GM12872 (cell line): Measurements from ENCODE around the gene FCN2.

ENCODE experiments used
- CTCF ChIP-seq: IDR thresholded peaks from 3 replicates; pipeline ENCODE4 v1.5.1; 2011; ENCODE audit warnings: low read depth, mild to moderate bottlenecking, low read length, moderate library complexity; ENCODE audit not compliant: insufficient read depth

The FCN2 gene

GRCh38 chr9:134897584-134898170, 17.1 kb downstream of the FCN2 start:
- no peak for TF ChIP-seq CTCF

GRCh38 chr9:134898319-134898718, 17.7 kb downstream of the FCN2 start:
- no peak for TF ChIP-seq CTCF

- no peak for TF ChIP-seq CTCF
These were observed 18.6 kb downstream of the FCN2 start for GRCh38 chr9:134899168-134899567.

- TF ChIP-seq CTCF: no peak
These were observed 19.2 kb downstream of the FCN2 start for GRCh38 chr9:134899818-134900217.

- TF ChIP-seq CTCF: no peak
These were observed 22.3 kb downstream of the FCN2 start for GRCh38 chr9:134902936-134903335.

GRCh38 chr9:134908524-134909309, 28.1 kb downstream of the FCN2 start:
- no peak for TF ChIP-seq CTCF

- no peak for TF ChIP-seq CTCF
These were observed 29.2 kb downstream of the FCN2 start for GRCh38 chr9:134909511-134910481.
